Adrenal gland (tissue), 12 donors: Measurements from ENCODE around the gene NEGR1. TPM values are rescaled to one million over a fixed set of nuclear protein-coding genes. Genes with fewer than 3 reads are reported as not detected.

Experiments
- DNase-seq, 7 donors: peaks; one replicate each; pipeline ENCODE4 v3.0.0-alpha.2; 2019 to 2020
- H3K27ac ChIP-seq, 5 donors: fragments of 200-600 bp; sonication (generic) in 4 of 5; 1 replicate in 3 of 5; 2 replicates in 2 of 5; pipeline versions ENCODE4 v1.5.1 to v1.8.0; 2016 to 2020; ENCODE audit warnings: mild to moderate bottlenecking in 1 of 5
- H3K27me3 ChIP-seq: fragments of 200-600 bp; 2 replicates; pipeline ENCODE4 v1.8.0; 2021
- H3K36me3 ChIP-seq, 2 donors: fragments of 200-600 bp; replicated peaks in 1 of 2; 1 replicate in 1 of 2; 2 replicates in 1 of 2; pipeline versions ENCODE4 v1.5.1 to v1.8.0; 2018 to 2022
- H3K4me1 ChIP-seq, 2 donors: fragments of 200-600 bp; replicated peaks in 1 of 2; 1 replicate in 1 of 2; 2 replicates in 1 of 2; pipeline versions ENCODE4 v1.5.1 to v1.8.0; 2018 to 2021
- H3K4me3 ChIP-seq, 4 donors: fragments of 200-600 bp; sonication (generic) in 3 of 4; one replicate each; pipeline ENCODE4 v1.5.1; 2016 to 2018
- H3K9me3 ChIP-seq, 3 donors: fragments of 200-600 bp; sonication (generic) in 1 of 3; replicated peaks in 1 of 3; 1 replicate in 2 of 3; 2 replicates in 1 of 3; pipeline versions ENCODE4 v1.5.1 to v1.8.0; 2016 to 2021
- POLR2A ChIP-seq, 2 donors: fragments of 450-650 bp; IDR thresholded peaks; one replicate each; pipeline ENCODE4 v1.6.1; 2017; ENCODE audit warnings: antibody characterized with exemption in 2 of 2, mild to moderate bottlenecking in 2 of 2, moderate library complexity in 1 of 2
- WGBS, 4 donors: extraction: QIAGEN DNeasy Blood & Tissue Kit in 2 of 4; methylation state at CpG; one replicate each; pipeline versions ENCODE4 v1.1.5 to v1.1.7; 2013 to 2017; 5-methylcytosine and 5-hydroxymethylcytosine counted together
- intact Hi-C, 2 donors: fragments of 100-400 bp; cut with DNase I; formaldehyde crosslinking; loops; one replicate each; pipeline versions ENCODE4 v1.14.1 to v1.15.0; 2022 to 2023
- polyA plus RNA-seq, 3 donors: library from polyadenylated mRNA; stranded (reverse); fragments of 200-250 nt in 2 of 3; fragments of 350-450 nt in 1 of 3; fragmentation: Illumina TruSeq in 1 of 3; extraction: RNeasy Lipid Tissue Mini Kit (QIAGEN cat#74804) in 1 of 3; gene quantifications; one replicate each; pipeline ENCODE4 v1.2.3, GENCODE V29; 2013 to 2014
- total RNA-seq, 9 donors: library from RNA; depleted of rRNA in 4 of 9; stranded (reverse); fragments of >200 nt in 4 of 9; fragments of 120-200 nt in 1 of 9; fragmentation: NEBNext Ultra II Directional in 1 of 9; extraction: Animal tissue kit (Norgen Biotek cat#: 25700) in 1 of 9; gene quantifications; one replicate each; pipeline versions ENCODE4 v1.1.0 to v1.2.4, GENCODE V29; 2013 to 2023
- TF ChIP-seq, protein P1 (sequence below), 6 experiments: fragments of 450-650 bp in 4 of 6; fragments of 200-600 bp in 2 of 6; sonication (generic) in 1 of 6; IDR thresholded peaks; 1 replicate in 5 of 6; 2 replicates in 1 of 6; pipeline versions ENCODE4 v1.5.1 to v1.8.0; 2016 to 2021; ENCODE audit warnings: antibody characterized with exemption in 6 of 6, mild to moderate bottlenecking in 2 of 6, moderate library complexity in 1 of 6
- donor health status: healthy with polysubstance abuse.
- donor health status: Bipolar disorder and iron deficiency.
- donor health status: DM: yes; HTN: yes; CAD: no.
- donor health status: DM: no; HTN: no; CAD: no.
- donor health status: DM: no; HTN: no; CAD: no.
- donor health status: DM: yes; HTN: yes; CAD: no.

The NEGR1 gene
- total and polyA plus RNA-seq, 12 donors, result 1.1 to 7.4 (median 4.0) TPM

DNA sequence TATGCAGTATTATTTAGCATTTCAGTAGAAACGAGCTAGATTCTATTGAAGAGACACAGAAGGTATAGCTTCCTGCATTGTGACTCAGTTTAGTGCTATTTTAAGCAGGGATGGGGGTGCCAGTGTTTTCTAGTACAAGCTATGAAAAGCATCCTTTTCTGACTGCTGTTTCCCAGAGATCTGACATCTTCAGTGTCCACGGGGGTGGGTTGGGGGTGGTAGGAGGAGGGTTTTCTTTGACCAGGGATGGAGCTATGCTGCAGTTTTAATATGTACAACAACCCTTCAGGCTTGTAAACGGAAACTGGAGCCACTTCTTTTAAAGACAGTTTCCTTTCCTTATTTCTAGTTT lies 2.7 kb upstream of the NEGR1 start:
- Histone ChIP-seq H3K4me3 (peak overlapping the region in 1 of 4 donors; percentile 87), H3K4me1 (no peaks in the 10 kb centered on the region), H3K36me3 (no peaks in the 10 kb centered on the region), H3K27me3 (no peaks in the 10 kb centered on the region), H3K27ac (peak overlapping the region in 2 of 5 donors; percentile 86 to 90), H3K9me3 (no peaks in the 10 kb centered on the region)
- 1 to 5% (median 1%) methylated on average over 3 of the region's 3 CpGs for WGBS, 4 donors
- intact Hi-C loops, result no loop called here
- TF ChIP-seq POLR2A (IDR thresholded peaks at IDR 0.05), result no peak
- TF ChIP-seq, protein P1, sequence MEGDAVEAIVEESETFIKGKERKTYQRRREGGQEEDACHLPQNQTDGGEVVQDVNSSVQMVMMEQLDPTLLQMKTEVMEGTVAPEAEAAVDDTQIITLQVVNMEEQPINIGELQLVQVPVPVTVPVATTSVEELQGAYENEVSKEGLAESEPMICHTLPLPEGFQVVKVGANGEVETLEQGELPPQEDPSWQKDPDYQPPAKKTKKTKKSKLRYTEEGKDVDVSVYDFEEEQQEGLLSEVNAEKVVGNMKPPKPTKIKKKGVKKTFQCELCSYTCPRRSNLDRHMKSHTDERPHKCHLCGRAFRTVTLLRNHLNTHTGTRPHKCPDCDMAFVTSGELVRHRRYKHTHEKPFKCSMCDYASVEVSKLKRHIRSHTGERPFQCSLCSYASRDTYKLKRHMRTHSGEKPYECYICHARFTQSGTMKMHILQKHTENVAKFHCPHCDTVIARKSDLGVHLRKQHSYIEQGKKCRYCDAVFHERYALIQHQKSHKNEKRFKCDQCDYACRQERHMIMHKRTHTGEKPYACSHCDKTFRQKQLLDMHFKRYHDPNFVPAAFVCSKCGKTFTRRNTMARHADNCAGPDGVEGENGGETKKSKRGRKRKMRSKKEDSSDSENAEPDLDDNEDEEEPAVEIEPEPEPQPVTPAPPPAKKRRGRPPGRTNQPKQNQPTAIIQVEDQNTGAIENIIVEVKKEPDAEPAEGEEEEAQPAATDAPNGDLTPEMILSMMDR (IDR thresholded peaks at IDR 0.05), result no peak
- peak in 1 of 7 donors; percentile 17 for DNase-seq

DNA sequence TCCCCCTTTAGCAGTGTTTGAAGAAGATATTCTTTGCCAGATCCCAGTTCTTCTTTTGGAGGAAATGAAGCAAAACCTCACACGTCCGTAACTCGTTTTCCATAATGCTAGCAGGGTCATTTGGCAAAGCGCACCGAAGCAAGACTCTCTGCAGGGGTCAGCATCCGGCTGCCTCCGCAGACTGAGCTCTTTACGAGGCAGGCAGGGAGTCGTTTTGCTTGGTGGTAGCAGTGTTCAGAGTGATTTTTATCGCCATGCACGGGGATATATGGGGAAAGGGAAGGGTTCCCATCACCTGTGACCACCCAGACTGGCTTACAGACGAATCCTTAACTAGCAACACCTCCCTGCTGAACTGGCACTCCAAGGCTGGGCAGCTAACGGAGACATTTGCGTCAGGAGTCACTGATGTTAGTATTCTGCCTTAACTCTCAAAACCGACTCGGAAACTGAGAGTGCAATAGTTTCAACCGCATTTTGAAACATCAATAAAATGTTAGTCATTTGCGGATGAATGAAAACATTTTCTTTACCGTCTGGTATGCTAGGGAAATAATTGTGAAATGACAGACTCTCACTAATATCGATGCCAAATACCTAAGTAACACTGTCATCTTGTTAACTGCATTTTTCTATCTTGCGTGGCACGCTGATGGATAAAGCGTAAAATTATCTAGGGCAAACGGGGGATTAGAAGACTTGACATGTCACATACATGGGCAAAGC lies 2.2 kb upstream of the NEGR1 start:
- H3K27me3 ChIP-seq, result no peaks in the 10 kb centered on the region
- peak overlapping the region in 4 of 5 donors; percentile 53 to 90 (median 72) for H3K27ac ChIP-seq
- 0 to 2% (median 1%) methylated on average over 17 to 24 of the region's 24 CpGs for WGBS, 4 donors
- TF ChIP-seq, protein P1 (IDR thresholded peaks at IDR 0.05), result no peak
- no peak for TF ChIP-seq POLR2A (IDR thresholded peaks at IDR 0.05)
- intact Hi-C loops, result no loop called here
- peak; percentile 16 to 71 (median 33) for DNase-seq
- no peaks in the 10 kb centered on the region for H3K36me3 ChIP-seq
- H3K4me3 ChIP-seq, result peak overlapping the region in 3 of 4 donors; percentile 18 to 87 (median 49)
- no peaks in the 10 kb centered on the region for H3K4me1 ChIP-seq
- no peaks in the 10 kb centered on the region for H3K9me3 ChIP-seq

DNA sequence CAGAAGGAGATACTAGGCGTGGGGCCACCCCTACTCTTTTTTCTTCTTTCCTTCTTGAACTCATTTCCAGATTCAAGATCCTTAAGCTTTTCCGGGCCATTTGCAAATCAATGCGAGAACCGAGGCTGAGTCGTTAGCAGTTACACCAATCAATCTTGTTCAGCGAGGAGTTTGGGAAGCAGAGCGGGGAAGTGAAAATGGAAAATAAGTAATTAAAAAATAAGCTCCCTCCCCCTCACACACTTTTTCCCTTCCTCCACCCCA lies 1.7 kb upstream of the NEGR1 start:
- no peaks in the 10 kb centered on the region for H3K36me3 ChIP-seq
- H3K27me3 ChIP-seq, result no peaks in the 10 kb centered on the region
- no peaks in the 10 kb centered on the region for H3K4me1 ChIP-seq
- TF ChIP-seq, protein P1 (IDR thresholded peaks at IDR 0.05), result no peak
- no peak for TF ChIP-seq POLR2A (IDR thresholded peaks at IDR 0.05)
- no peak for DNase-seq
- WGBS, 4 donors, result 0 to 2% (median 1%) methylated on average over 7 of the region's 7 CpGs
- peak overlapping the region; percentile 18 to 87 (median 42) for H3K4me3 ChIP-seq
- peak overlapping the region in 4 of 5 donors; percentile 53 to 90 (median 72) for H3K27ac ChIP-seq
- intact Hi-C loops, result no loop called here
- H3K9me3 ChIP-seq, result no peaks in the 10 kb centered on the region

DNA sequence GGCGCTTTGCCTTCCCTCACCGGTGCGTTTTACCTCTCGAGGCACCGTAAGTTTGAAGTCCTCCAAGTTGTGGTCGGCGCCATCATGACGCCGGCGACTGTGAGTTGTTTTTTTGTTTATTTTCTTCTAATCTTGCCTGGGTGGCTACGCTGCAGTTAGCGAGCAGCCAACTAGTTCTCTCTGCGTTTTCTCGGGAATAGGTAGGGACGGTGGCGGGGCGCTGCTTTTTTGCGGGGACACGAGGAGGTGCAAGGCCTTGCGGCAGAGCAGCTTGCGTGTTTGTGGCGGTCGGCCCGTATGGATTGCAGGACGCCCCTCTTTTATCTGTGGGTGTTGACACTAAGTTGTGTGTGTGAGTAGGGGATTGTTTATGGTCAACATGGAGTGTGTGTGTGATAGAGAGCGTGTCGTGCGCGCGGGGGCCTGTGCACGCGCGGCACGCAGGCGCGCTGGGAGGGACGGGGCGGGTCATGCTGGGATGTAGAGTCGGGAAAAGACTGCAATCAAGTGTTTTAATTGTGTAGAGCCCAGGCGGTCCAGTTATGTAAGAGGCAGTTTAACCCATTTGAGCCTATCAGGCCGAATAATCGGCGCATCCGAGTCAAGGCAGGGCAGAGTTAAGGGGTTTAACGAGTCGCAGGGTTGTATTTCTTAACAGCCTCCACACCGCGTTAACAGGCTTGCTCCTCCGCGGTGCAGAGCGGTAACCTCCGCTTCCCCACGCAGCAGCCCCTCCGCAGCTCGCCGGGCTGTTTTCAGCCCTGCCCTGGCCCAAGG lies 1.2 kb upstream of the NEGR1 start:
- Histone ChIP-seq H3K9me3 (no peaks in the 10 kb centered on the region), H3K27me3 (no peaks in the 10 kb centered on the region), H3K4me3 (peak overlapping the region; percentile 36 to 87 (median 61)), H3K4me1 (no peaks in the 10 kb centered on the region), H3K36me3 (no peaks in the 10 kb centered on the region), H3K27ac (peak overlapping the region in 4 of 5 donors; percentile 53 to 90 (median 72))
- TF ChIP-seq, protein P1 (IDR thresholded peaks at IDR 0.05), result no peak
- TF ChIP-seq POLR2A (IDR thresholded peaks at IDR 0.05), result peak in 1 of 2 donors; percentile 40
- 0 to 2% (median 1%) methylated on average over 53 to 56 of the region's 56 CpGs for WGBS, 4 donors
- intact Hi-C loops, result no loop called here
- peak; percentile 31 to 87 (median 65) for DNase-seq
